ENCODE measurements around the gene OGDHL.
"Not testable (repeated sequence)": the region's sequence is repeated elsewhere in the genome, so short reads cannot be mapped to it uniquely, and the experiment has no call there.

OGDHL gene

DNA sequence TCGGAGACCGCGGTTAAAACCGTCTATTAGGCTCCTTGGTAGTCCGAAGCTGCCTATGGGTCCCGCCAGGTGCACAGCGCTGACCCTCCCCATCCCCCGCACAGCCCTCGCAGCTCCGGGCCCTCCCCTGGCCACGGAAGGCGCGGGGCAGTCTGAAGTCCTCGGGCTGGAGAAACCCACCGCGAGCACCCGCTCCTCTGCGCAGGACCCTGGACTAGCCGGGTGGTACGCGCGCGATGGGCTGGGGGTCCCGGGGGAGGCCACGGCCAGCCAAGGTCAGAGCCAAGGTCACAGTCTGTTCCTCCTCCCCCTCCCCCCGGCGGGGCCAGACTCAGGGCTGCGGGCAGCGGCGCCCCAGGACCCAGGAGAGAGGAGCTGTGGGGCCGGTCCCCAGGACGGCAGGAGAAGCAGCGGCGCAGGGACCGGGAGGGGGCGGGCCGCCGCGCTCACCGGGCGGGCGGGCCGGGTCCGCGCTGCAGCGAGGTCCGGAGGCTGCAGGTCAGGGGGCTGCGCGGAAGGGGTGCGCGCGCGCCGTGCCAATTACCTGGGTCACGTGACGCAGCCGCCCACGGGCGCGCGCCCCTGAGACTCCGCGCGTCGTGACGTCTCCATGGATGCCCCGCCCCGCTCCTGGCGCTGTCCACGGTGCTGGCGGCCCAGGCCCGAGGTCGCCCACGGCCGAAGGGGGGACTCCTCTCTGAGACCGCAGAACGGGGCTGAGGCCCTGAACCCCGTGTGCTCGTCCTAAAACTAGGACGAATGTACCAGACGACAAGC is at the start of gene OGDHL:
OGDHL (minus strand) TSS at position 535 of the 777 bp plus-strand sequence. CDS start 3,731 bp downstream, outside the sequence.
- DNase-seq = peak; percentile 55

DNA sequence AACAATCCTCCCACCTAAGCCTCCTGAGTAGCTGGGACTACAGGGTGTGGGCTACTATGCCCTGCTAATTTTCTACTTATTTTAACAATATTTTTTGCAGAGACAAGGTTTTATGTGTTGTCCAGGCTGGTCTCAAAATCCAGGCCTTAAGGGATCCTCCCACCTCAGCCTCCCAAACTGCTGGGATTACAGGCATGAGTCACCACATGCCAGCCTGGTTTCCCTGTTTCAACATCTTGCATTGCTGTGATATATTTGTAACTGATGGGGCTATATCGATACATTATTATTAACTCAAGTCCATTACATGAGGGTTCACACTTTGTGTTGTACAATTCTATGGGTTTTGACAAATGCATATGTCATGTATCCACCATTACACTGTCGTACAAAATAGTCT is 41.9 kb upstream of the OGDHL start:
- DNase-seq = no peak

DNA sequence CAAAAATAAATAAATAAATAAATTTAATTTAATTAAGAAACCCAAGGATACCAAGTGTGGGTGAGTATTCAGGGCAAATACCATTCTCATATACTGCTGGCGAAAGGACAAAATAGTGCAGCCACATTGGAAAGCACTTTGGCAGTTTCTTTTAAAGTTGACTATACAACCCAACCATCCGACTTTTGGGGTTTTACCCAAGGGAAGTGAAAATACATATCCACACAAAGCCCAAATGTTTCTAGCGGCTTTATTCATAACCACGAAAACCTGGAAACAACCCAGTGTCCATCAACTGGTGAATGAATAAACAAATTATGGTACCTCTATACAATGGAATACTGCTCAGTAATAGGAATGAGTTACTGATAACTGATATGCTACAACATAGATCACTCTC is 36.2 kb upstream of the OGDHL start:
- no peak for DNase-seq

DNA sequence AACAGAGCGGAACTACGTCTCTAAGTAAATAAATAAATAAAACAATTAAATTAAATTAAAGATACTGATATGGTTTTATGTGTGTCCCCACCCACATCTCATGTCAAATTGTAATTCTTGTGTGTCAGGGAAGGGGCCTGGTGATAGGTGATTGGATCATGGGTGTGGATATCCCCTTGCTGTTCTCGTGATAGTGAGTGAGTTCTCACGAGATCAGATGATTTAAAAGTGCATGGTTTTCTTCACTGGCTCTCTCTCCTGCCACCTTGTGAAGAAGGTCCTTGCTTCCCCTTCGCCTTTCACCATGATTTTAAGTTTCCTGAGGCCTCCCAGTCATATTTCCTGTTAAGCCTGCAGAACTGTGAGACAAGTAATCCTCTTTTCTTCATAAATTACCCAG is 29.0 kb upstream of the OGDHL start:
- DNase-seq = no peak

DNA sequence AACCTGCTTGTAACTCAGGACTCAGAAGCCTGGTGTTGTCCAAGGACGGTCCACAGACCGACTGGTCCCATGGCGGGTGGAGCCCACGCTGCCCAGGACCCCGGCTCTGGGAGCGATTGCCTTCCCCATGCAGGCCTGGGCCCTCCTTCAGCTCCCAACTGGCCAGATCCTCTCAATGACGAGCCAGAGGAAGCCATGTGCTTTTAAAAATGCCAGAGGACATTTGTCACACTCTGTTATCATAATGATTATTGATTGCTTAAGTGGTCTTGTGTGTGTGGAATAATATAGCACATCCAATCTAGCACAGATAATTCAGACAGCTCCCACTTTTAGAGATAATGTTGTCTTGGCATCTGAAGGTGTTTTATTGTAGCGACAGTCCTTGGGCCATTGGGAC is 22.6 kb upstream of the OGDHL start:
- no peak for DNase-seq

DNA sequence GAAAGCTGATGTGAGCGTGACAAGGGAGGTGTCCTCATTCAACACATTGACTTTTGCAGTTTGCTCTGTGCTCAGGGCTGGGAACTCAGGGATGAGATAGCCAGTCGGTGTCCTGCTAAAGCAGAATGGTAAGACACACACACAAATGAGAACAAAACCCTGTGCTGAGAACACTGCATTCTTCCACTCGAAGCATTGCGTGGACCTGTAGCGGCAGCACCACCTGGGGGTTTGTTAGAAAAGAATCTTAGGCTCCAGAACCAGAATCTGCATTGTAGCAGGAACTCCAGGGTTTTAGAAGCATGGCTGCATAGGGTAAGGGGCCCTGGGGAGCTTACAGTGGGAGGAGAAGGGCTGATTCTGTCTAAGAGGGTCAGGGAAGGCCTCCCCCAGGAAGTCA is 21.5 kb upstream of the OGDHL start:
- no peak for DNase-seq

DNA sequence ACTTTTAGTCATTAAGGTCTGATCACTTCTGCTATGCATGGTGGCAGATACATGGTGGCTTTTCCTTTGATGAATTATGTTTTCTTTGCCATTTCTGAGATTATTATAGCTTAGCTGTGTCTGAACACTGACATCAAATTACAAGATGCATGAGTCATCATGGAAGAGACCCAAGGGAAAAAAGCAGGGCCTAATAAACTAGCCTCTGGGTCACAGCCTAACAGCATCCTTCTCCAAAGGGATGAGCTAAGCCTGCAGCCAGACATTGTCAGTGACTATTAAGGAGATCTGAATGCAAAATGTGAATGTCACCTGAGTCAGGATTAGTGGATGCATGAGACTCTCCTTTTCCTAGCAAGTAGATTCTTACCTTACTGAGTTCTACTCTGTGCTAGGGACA is 19.1 kb upstream of the OGDHL start:
- DNase-seq = no peak

DNA sequence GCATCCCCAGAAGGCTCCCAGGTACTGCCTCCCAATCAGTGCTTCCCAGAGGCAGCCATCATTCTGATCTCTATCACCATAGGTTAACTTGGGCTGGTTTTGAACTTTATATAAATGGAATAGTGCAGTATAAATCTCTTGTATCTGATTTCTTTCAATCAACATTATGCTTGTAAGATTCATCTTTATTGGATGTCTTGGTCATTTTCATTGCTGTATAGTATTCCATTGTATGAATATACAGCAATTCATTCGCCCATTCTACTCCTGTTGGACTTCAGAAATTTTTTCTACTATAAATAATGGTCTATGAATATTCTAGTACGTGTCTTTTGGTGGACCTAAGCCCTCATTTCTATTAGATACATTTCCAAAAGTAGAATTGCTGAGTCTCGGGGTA is 16.1 kb upstream of the OGDHL start:
- no peak for DNase-seq

DNA sequence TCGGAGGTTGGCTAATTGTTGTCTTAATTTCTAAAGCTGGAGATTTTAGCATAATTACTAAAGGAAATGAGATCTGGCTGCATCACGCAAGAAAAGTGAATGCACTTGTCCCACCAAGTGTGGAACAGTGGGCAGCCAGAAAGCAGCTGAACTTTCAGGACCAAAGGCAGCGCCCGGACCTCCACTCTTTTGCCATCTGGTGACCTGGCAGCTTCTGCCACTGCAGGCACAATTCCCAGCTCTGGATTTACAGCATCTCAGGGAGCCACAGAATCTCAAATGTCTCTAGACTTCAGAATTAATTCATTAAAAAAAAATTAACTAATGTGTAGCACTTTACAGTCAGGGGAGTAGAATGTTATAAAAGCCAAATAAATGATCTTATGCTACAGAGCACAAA is 14.7 kb upstream of the OGDHL start:
- no peak for DNase-seq

DNA sequence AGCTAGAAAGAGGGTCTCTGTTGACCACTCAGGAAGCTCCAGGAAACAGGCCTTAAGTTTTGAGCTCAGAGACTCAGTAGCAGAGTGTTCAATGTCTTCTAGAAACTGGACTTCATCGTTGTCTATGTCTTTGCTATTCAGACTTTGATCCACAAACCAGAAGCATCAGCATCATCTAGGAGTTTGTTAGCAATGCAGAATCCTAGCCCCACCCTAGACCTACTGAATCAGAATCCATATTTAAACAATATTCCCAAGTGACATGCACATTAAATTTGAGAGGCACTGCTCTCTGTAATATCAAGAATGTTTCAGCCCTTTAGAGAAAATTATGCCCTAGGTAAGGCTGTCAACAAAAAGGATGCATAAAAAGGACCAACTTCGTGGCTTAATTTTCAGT is 12.9 kb upstream of the OGDHL start:
- DNase-seq = no peak

DNA sequence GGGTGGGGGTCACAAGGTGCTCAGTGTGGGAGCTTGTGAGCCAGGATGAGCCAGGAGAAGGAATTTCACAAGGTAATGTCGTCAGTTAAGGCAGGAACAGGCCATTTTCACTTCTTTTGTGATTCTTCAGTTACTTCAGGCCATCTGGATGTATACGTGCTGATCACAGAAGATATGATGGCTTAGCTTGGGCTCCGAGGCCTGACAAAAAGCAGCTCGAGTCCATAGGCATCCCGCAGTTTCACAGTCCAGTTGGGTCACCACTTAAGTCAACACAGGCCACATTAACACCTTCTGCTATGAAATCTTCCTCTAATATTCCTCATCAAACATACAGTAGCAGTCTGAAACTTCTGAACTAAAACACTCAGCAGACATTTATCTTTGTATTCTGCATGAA is 10.8 kb upstream of the OGDHL start:
- not testable (repeated sequence) for DNase-seq

DNA sequence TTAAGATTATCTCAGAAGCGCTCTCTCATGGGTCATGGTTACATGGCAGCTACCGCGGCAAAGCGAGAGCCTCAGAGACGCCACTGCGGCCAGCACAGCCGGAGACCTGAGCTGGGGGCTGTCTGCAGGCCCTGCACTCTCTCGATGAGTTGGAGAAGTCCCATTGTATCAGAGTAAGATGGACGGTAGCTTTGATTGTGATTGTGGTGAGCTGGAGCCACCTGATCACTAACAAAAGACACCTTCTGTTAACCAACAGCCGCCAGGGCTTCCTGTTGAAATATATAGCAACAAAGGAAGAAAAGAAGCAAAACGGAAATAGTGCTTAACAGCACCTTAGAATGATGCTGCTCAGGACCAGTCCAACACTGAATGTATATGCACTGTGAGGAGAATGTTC is 8.9 kb upstream of the OGDHL start:
- DNase-seq = not testable (repeated sequence)

DNA sequence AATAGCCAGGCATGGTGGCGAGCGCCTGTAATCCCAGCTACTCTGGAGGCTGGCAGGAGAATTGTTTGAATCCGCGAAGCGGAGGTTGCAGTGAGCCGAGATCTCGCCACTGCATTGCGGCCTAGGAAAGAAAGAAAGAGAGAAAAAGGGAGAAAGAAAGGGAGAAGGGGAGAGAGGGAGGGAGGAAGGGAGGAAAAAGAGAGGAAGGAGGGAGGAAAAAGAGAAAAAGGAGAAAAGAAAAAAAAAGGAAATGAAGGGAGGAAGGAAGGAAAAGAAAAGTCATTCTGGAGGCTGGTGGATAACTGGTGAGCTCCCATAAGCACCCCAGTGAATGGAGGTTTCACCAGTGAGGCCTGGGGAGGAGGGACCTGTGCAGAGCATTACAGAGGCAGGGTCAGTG is 7.6 kb upstream of the OGDHL start:
- DNase-seq = no peak

DNA sequence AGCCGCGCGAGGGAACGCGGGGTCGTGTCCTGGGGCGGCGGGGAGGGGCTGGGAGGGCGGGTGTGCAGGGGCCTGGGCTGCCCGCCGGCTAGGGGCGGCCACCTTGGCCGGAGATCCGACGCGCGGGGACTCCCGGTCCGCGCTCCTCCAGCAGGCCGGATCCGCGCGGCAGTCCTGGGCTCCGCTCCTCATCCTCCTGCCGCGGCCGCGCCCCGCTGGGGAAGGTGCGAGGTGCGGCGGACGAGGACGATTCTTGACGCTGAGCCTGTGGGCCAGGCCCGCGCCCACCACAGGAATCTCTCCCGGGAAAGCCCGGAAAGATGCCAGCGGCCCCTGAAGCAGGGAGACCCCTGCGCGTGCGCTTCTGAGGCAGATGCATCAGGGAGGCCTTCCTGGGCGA is 6.6 kb upstream of the OGDHL start:
- no peak for DNase-seq

DNA sequence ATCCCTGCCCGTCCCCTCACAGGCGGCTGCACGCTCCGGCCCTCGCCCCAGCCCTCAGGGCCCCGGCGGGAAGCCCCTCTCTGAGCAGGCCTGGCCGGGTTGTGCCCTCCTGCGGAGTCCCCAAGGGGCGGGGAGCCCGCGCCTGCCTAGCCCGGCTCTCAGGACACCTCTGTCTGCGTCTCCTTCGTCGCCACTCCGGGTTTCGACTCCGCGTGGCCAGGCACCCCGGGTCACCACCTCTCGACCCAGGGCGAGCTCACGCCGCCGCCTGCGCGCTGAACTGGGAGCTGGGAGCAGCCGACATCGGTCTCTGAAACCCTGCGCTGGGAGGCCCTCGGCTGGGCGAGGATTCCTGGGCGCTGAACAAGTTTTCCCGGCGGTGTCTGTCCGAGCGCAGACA is 6.2 kb upstream of the OGDHL start:
- DNase-seq = no peak

DNA sequence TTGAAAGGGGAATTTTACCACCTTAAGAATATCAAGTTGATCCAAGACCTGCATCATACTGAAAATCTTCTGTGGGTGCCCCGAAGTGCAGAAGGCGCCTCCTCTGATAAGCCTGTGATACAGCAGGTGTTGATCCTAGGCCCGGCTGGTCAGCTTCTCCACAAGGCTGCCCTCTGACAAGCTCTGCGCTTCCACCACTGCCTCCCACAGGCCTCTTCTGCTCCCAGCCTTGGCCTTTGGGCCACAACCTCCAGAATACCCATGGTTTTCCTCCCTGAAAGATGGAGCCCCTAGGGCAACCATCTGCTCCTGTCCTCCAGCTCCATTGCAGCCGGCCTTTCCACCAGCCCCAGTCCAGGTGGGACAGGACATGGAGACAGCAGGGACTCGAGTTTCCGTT is 5.6 kb upstream of the OGDHL start:
- DNase-seq = no peak

DNA sequence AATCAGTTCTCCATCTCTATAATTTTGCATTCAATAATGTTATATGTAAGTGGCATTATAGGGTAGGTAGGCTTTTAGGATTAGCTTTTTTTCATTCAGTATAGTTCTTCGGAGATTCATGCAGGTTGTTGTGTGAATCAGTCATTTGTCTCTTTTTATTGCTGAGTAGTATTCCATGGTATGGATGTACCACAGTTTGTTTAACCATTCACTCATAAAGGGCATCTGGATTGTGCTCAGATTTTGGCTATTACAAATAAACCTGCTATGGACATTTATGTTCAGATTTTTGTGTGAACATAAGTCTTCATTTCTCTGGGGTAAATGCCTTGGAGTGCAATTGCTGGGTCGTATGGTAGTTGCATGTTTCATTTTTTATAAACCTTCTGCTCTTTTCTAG is 4.4 kb upstream of the OGDHL start:
- no peak for DNase-seq

DNA sequence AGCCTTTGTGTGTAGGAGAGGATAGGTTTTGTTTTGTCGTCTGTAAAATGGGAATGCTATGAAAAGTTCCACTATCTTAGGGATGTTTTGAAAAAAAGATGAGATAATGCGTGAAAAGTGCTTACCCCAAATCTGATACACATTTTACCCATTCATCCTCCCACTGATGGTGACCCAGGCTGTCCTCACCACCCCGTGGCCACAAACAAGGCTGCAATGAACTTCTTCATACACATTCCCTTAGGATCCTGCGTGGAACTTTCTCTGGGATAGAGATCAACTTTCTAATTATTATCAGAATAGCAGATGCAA is 399 bp upstream of the OGDHL start:
- DNase-seq = no peak

DNA sequence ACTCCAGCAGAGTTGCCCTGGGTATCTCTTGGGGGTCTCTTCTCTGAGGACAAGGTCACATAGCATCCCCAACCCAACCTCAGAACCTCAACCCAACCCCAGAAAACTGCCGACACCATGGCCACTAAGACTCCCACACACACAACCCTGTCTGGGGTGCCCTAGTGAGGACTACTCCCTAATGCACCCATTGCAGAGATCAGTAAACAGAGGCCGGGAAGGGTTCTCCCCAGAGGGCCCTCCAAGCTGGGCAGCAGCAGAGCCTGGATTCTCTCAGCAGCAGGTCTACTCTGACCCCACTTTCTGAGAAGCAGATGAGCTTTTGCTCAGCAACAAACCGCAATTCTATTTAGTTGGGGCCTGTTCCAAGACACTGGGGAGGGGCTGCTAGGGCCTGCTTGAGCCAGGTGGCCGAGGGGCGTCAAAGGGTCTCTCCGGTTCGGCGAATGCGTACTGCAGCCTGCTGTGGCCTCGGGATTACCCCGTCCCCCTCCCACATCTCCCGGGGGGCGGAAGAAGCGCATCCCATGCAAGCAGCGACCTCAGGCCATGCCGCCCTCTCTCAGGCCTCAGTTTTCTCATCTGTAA is 828 bp downstream of the OGDHL start:
- DNase-seq = no peak

DNA sequence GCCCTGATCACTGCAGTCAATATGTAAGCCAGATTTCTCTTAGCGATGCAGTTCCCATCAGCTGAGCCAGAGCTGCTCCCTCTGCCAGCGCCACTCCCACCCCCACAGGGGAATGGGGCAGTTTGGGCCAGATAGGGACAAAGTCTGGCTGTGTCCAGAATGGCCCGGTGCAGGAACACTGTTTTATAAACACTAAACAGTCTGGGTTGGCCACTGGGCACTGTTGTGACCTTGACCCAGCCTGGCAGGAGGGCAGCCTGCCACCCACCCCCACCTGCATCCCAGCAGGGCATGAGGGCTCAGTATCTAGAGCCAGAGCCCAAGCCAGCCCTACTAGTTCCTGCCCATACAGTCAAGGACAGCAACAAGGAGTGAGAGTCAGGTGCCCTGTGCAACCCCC is 1.3 kb downstream of the OGDHL start:
- DNase-seq = no peak

DNA sequence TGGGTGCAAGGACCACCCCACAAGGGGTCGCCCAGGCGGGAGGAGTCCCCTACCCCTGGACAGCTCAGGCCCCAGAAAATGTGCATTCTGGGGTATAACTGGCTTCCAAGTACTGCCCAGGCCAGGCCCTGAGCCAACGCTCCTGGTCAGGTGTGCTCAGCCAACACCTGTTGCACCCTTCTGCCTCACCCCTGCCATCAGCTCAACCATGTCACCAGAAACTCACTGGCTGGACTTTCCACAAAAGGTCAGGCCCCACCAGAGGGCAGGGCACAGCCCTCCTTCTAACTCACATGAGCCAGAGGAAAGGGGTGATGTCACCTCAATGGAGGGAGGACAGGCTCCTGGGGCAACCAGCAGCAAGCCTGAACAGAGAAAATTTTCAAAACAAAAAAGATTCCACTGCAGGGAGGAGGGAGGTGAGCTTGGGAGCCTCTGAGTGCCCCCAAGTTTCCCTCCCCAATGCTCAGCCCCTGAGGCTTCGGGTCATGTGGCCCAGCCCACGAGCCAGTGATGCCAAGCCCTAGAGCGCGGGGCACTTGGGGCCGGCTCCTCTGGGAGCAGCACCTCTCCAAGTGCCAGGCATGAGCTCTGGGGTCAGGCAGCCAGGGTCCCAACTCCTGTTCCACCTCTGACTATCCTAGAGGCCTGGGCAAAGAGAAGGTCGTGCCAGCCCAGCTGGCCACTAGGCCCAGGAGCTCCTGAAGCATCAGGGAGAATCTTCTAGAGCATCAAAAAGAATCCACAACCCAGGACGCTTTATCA is 2.2 kb downstream of the OGDHL start:
- DNase-seq = no peak

DNA sequence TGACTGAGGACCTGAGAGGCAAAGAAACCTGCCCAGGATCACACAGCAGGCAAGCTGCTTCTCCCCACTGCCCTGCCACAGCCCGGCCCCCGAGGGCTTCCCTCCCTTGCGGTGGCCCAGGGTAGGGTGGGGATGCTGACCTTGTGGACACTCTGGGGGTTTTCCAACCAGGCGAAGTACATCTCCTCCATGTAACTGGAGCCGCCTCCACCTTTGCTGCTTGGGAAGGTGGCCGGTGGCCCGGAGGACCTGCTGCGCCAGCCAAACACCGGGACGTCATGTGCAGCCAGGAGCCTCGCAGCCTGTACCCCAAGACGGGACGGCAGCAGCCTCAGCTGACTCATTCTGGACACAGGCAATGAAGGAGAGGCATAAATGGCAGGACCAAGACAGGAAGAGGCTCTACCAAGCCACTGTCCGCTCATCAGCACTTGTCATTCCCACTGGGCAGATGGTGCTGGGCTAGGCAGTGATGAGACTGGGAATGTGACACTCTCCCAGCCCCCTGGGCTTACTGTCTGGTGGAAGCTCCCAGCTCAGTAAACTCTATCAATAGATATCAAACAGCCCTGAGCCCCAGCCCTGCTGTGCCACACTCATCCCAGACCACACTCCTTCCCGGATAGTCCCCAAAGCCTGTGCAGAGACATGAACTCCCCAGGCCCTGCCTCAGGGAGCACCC is 3.7 kb downstream of the OGDHL start:
- no peak for DNase-seq

DNA sequence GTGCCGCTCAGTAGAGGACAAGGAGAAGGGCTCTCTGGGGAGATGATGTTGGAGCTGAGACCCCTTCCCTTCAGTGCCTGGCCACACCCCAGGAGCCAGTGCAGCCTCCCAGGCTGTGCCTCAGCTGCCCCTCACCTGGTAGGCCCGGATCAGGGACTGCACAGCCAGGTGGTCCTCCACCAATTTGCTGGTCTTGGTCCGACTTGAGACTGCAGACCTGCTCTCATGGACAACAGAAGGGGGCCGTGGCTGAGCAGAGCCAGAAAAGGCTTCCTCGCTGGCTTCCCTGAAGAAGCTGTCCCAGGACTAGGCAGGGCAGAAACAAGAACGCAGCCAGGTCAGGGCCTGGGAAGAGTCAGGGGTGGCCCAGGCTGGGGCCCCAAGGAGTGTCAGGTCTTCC is 5.5 kb downstream of the OGDHL start:
- no peak for DNase-seq

DNA sequence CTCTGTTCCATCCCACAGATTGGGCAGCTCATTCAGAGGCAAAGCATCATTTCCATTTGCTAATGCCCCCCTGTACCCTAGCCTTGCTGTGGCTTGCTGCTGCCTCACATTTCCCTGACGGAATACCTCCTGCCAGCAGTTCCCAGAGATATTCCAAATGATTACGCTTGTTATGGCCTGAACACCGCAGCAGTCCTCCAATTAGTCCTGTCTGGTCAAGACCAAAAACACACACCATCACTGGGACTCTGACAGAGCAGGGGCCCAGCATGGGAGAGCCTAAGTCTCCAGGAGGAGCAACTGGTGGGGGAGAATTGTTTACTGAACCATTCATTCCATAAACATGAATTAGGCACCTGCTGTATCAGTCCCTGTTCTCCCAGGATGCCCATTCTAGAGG is 6.1 kb downstream of the OGDHL start:
- DNase-seq = no peak

All from stimulated activated CD4-positive, alpha-beta T cell treated with anti-CD3 and anti-CD28 coated beads, Interleukin-4, amount 100 ng/mL, for 1 hour (primary cell).